ENCODE data around the gene OR52E6. TPM values are rescaled to one million over a fixed set of nuclear protein-coding genes. Genes with fewer than 3 reads are reported as not detected.

The OR52E6 gene
- total RNA-seq, 2 experiments from 2014 or later: not detected

Other genes with a start within 250 kb of the OR52E6 start
- gene TRIM6, start 245.3 kb downstream of the OR52E6 start, total RNA-seq: 1 to 10 TPM; 1.5 to 2.7 TPM
- gene TRIM34, start 216.9 kb downstream of the OR52E6 start, total RNA-seq: 10 to 100 TPM; 17.3 to 17.5 TPM
- gene TRIM5, start 156.8 kb downstream of the OR52E6 start, total RNA-seq: 10 to 100 TPM; 33.1 to 36.4 TPM
- 100 to 1,000 TPM; 341 to 369 TPM for gene TRIM22, start 152.1 kb downstream of the OR52E6 start, total RNA-seq
- under 1 TPM; 0.86 to 0.99 TPM for gene OR56B1, start 105.4 kb downstream of the OR52E6 start, total RNA-seq
- gene OR52N4, start 87.7 kb downstream of the OR52E6 start, total RNA-seq: 1 to 10 TPM; 1.7 to 1.8 TPM
- not detected for gene OR52N5, start 58.5 kb downstream of the OR52E6 start, total RNA-seq
- gene OR52N1, start 50.6 kb downstream of the OR52E6 start, total RNA-seq: not detected
- not detected for gene OR52N2, start 33.0 kb downstream of the OR52E6 start, total RNA-seq
- not detected for gene OR52E8, start 15.8 kb upstream of the OR52E6 start, total RNA-seq
- gene OR52E4, start 38.7 kb upstream of the OR52E6 start, total RNA-seq: not detected
- not detected for gene OR52E5, start 51.3 kb upstream of the OR52E6 start, total RNA-seq
- gene OR56A3, start 100.4 kb upstream of the OR52E6 start, total RNA-seq: not detected
- gene OR56A5, start 126.6 kb upstream of the OR52E6 start, total RNA-seq: not detected
- gene OR52L1, start 145.1 kb upstream of the OR52E6 start, total RNA-seq: not detected
- not detected for gene OR56A4, start 165.0 kb upstream of the OR52E6 start, total RNA-seq
- gene OR56A1, start 188.9 kb upstream of the OR52E6 start, total RNA-seq: not detected

Measured in activated naive CD8-positive, alpha-beta T cell treated with anti-CD3 and anti-CD28 coated beads, Interleukin-2, amount 10 ng/mL, durations not matched to agents 7 days and 5 days (primary cell).